ENCODE data around the gene TUBA1C.
"Not testable (repeated sequence)": the region's sequence is repeated elsewhere in the genome, so short reads cannot be mapped to it uniquely, and the experiment has no call there.

Gene TUBA1C

GRCh38 chr12:49301760-49302159, 36.9 kb downstream of the TUBA1C start:
- Histone ChIP-seq H3K27me3 (ENCODE audit: control insufficient read depth, insufficient read depth, low read length) (peaks cover 26% of the 10 kb centered on the region), H3K36me3 (ENCODE audit: insufficient read depth, low read length) (no peaks in the 10 kb centered on the region), H3K4me1 (ENCODE audit: control insufficient read depth, insufficient read depth, low read length) (peaks cover 6% of the 10 kb centered on the region), H3K9ac (ENCODE audit: low read depth, low read length) (no peak overlapping the region), H3K4me3 (ENCODE audit: low read length) (no peak overlapping the region), H3K4me2 (ENCODE audit: low read length) (no peak overlapping the region), H3K9me3 (replicated peaks; ENCODE audit: low read length) (no peaks in the 10 kb centered on the region)

DNA sequence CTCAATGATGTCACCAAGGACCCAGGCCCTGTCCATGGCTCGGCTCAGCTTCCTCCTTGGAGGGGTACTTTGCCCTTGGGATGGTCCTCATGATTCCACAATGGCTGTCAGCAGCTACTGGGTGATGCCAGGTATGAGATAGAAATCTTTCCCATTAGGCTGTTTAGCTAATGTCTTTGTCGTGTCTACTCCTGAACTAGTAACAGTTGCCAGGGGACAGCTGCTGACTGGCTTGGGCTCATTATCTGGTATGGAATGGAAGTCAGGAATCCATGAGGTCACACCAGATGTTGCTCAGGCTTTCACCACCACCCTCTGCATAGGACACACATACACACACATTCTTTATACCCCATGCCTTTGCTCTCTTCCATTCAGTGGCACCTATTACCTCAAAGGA, 39.3 kb downstream of the TUBA1C start:
- H3K4me1 ChIP-seq (ENCODE audit: control insufficient read depth, insufficient read depth, low read length), result no peaks in the 10 kb centered on the region
- H3K4me2 ChIP-seq (ENCODE audit: low read length), result no peak overlapping the region
- H3K36me3 ChIP-seq (ENCODE audit: insufficient read depth, low read length), result no peaks in the 10 kb centered on the region
- peaks cover 19% of the 10 kb centered on the region for H3K27me3 ChIP-seq (ENCODE audit: control insufficient read depth, insufficient read depth, low read length)
- no peaks in the 10 kb centered on the region for H3K9me3 ChIP-seq (replicated peaks; ENCODE audit: low read length)
- no peak overlapping the region for H3K9ac ChIP-seq (ENCODE audit: low read depth, low read length)
- no peak overlapping the region for H3K4me3 ChIP-seq (ENCODE audit: low read length)

- Histone ChIP-seq H3K4me2 (ENCODE audit: low read length) (no peak overlapping the region), H3K36me3 (ENCODE audit: insufficient read depth, low read length) (no peaks in the 10 kb centered on the region), H3K4me1 (ENCODE audit: control insufficient read depth, insufficient read depth, low read length) (no peaks in the 10 kb centered on the region), H3K9me3 (replicated peaks; ENCODE audit: low read length) (no peaks in the 10 kb centered on the region), H3K27me3 (ENCODE audit: control insufficient read depth, insufficient read depth, low read length) (peaks cover 19% of the 10 kb centered on the region), H3K4me3 (ENCODE audit: low read length) (no peak overlapping the region), H3K9ac (ENCODE audit: low read depth, low read length) (no peak overlapping the region)
Observed at GRCh38 chr12:49305762-49306510, 41.1 kb downstream of the TUBA1C start.

DNA sequence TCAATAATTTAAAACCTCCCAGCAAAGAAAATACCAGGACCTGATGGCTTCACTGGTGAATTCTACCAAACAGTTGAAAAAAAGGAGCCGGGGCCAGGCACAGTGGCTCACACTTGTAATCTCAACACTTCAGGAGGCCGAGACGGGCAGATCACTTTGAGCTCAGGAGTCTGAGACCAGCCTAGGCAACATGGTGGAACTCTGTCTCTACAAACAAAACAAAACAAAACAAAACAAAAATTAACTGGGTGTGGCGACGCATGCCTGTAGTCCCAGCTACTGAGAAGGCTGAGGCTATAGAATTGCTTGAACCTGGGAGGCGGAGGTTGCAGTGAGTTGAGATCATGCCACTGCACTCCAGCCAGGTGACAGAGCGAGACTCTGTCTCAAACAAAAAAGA, 44.5 kb downstream of the TUBA1C start:
- H3K9me3 ChIP-seq (replicated peaks; ENCODE audit: low read length), result no peaks in the 10 kb centered on the region
- no peak overlapping the region for H3K4me3 ChIP-seq (ENCODE audit: low read length)
- H3K36me3 ChIP-seq (ENCODE audit: insufficient read depth, low read length), result no peaks in the 10 kb centered on the region
- peaks cover 19% of the 10 kb centered on the region for H3K27me3 ChIP-seq (ENCODE audit: control insufficient read depth, insufficient read depth, low read length)
- H3K4me2 ChIP-seq (ENCODE audit: low read length), result no peak overlapping the region
- H3K4me1 ChIP-seq (ENCODE audit: control insufficient read depth, insufficient read depth, low read length), result no peaks in the 10 kb centered on the region
- no peak overlapping the region for H3K9ac ChIP-seq (ENCODE audit: low read depth, low read length)

- not testable (repeated sequence) for H3K9me3 ChIP-seq (replicated peaks; ENCODE audit: low read length); H3K4me3 ChIP-seq (ENCODE audit: low read length); H3K9ac ChIP-seq (ENCODE audit: low read depth, low read length); H3K4me2 ChIP-seq (ENCODE audit: low read length); H3K36me3 ChIP-seq (ENCODE audit: insufficient read depth, low read length); H3K4me1 ChIP-seq (ENCODE audit: control insufficient read depth, insufficient read depth, low read length)
- H3K27me3 ChIP-seq (ENCODE audit: control insufficient read depth, insufficient read depth, low read length), result peaks cover 19% of the 10 kb centered on the region
Observed at GRCh38 chr12:49310451-49311000, 45.6 kb downstream of the TUBA1C start.

GRCh38 chr12:49314811-49315210, 49.9 kb downstream of the TUBA1C start:
- Histone ChIP-seq H3K9me3 (replicated peaks; ENCODE audit: low read length) (no peaks in the 10 kb centered on the region), H3K9ac (ENCODE audit: low read depth, low read length) (no peak overlapping the region), H3K4me3 (ENCODE audit: low read length) (no peak overlapping the region), H3K27me3 (ENCODE audit: control insufficient read depth, insufficient read depth, low read length) (no peaks in the 10 kb centered on the region), H3K36me3 (ENCODE audit: insufficient read depth, low read length) (no peaks in the 10 kb centered on the region), H3K4me1 (ENCODE audit: control insufficient read depth, insufficient read depth, low read length) (no peaks in the 10 kb centered on the region), H3K4me2 (ENCODE audit: low read length) (no peak overlapping the region)

GRCh38 chr12:49317118-49317517, 52.2 kb downstream of the TUBA1C start:
- not testable (repeated sequence) for H3K4me2 ChIP-seq (ENCODE audit: low read length); H3K36me3 ChIP-seq (ENCODE audit: insufficient read depth, low read length); H3K4me1 ChIP-seq (ENCODE audit: control insufficient read depth, insufficient read depth, low read length); H3K4me3 ChIP-seq (ENCODE audit: low read length); H3K9ac ChIP-seq (ENCODE audit: low read depth, low read length); H3K27me3 ChIP-seq (ENCODE audit: control insufficient read depth, insufficient read depth, low read length); H3K9me3 ChIP-seq (replicated peaks; ENCODE audit: low read length)

DNA sequence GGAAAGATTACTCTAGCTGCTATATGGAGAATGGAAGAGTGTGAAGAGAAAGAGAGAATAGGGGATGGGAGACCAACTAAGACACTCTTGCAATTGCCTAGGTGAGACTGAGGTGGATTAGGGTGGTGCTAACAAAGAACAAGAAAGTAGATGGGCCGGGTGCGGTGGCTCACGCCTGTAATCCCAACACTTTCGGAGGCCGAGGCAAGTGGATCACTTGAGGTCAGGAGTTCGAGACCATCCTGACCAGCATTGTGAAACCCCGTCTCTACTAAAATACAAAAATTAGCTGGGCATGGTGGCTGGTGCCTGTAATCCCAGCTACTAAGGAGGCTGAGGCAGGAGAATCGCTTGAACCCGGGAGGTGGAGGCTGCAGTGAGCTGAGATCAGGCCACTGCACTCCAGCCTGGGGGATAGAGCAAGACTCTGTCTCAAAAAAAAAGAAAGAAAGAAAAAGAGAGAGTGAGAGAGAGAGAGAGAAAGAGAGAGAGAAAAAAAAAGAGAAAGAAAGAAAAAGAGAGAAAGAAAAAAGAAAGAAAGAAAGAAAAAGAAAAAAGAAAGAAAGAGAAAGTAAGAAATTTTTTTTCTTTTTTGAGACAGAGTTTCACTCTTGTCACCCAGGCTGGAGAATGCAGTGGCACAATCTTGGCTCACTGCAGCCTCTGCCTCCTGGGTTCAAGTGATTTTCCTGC, 55.7 kb downstream of the TUBA1C start:
- H3K27me3 ChIP-seq (ENCODE audit: control insufficient read depth, insufficient read depth, low read length); H3K9me3 ChIP-seq (replicated peaks; ENCODE audit: low read length); H3K9ac ChIP-seq (ENCODE audit: low read depth, low read length); H3K36me3 ChIP-seq (ENCODE audit: insufficient read depth, low read length); H3K4me3 ChIP-seq (ENCODE audit: low read length); H3K4me2 ChIP-seq (ENCODE audit: low read length): not testable (repeated sequence)
- H3K4me1 ChIP-seq (ENCODE audit: control insufficient read depth, insufficient read depth, low read length), result peaks cover 12% of the 10 kb centered on the region

DNA sequence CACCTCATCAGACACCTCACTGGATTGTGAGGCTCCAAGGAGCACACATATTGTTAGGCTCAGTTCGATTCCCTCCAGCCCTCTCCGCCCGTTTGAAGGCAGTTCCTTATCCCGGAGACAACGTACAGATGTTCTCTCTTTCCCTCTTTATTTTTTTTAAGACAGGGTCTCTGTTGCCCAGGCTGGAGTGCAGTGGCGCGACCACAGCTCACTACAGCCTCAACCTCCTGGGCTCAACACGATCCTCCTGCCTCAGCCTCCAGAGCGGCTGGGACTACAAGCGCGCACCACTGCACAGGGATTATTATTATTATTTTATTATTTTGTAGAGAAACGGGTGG, 57.5 kb downstream of the TUBA1C start:
- Histone ChIP-seq H3K9me3 (replicated peaks; ENCODE audit: low read length) (no peaks in the 10 kb centered on the region), H3K36me3 (ENCODE audit: insufficient read depth, low read length) (peaks cover 19% of the 10 kb centered on the region), H3K9ac (ENCODE audit: low read depth, low read length) (peak overlapping the region; percentile 87), H3K4me1 (ENCODE audit: control insufficient read depth, insufficient read depth, low read length) (peaks cover 12% of the 10 kb centered on the region), H3K27me3 (ENCODE audit: control insufficient read depth, insufficient read depth, low read length) (no peaks in the 10 kb centered on the region), H3K4me3 (ENCODE audit: low read length) (peak overlapping the region; percentile 85), H3K4me2 (ENCODE audit: low read length) (peak overlapping the region; percentile 81)

GRCh38 chr12:49322708-49323523, 58.0 kb downstream of the TUBA1C start, which contains the start of gene TROAP:
Gene TROAP, plus strand, starts transcription at chr12:49323255. Its CDS starts 354 bp downstream, at chr12:49323609.
- no peaks in the 10 kb centered on the region for H3K9me3 ChIP-seq (replicated peaks; ENCODE audit: low read length)
- peak within 1 kb of the TSS; percentile 88 for H3K4me3 ChIP-seq (ENCODE audit: low read length)
- no peaks in the 10 kb centered on the region for H3K27me3 ChIP-seq (ENCODE audit: control insufficient read depth, insufficient read depth, low read length)
- H3K36me3 ChIP-seq (ENCODE audit: insufficient read depth, low read length), result peaks cover 22% of the 10 kb centered on the region
- peak within 1 kb of the TSS; percentile 88 for H3K4me2 ChIP-seq (ENCODE audit: low read length)
- H3K4me1 ChIP-seq (ENCODE audit: control insufficient read depth, insufficient read depth, low read length), result peaks cover 12% of the 10 kb centered on the region
- H3K9ac ChIP-seq (ENCODE audit: low read depth, low read length), result peak within 1 kb of the TSS; percentile 87

DNA sequence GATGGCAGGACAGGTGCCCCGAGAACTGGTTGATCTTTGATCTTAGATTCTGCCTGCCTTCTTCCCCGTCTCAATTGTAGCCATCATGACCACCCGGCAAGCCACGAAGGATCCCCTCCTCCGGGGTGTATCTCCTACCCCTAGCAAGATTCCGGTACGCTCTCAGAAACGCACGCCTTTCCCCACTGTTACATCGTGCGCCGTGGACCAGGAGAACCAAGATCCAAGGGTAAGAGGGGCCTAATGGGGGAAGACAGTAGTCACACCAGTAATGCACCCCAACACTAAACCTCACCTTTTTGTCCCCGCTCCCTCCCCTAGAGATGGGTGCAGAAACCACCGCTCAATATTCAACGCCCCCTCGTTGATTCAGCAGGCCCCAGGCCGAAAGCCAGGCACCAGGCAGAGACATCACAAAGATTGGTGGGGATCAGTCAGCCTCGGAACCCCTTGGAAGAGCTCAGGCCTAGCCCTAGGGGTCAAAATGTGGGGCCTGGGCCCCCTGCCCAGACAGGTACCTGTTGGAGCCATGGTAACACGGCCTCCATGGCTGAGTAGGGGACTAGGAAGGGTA, 58.7 kb downstream of the TUBA1C start:
- Histone ChIP-seq H3K4me3 (ENCODE audit: low read length) (peak overlapping the region; percentile 88), H3K4me1 (ENCODE audit: control insufficient read depth, insufficient read depth, low read length) (peaks cover 12% of the 10 kb centered on the region), H3K36me3 (ENCODE audit: insufficient read depth, low read length) (peaks cover 22% of the 10 kb centered on the region), H3K9ac (ENCODE audit: low read depth, low read length) (peak overlapping the region; percentile 81), H3K27me3 (ENCODE audit: control insufficient read depth, insufficient read depth, low read length) (no peaks in the 10 kb centered on the region), H3K4me2 (ENCODE audit: low read length) (peak overlapping the region; percentile 88), H3K9me3 (replicated peaks; ENCODE audit: low read length) (no peaks in the 10 kb centered on the region)
